ENCODE results near the gene WDR70.
"Not testable (repeated sequence)": the region's sequence is repeated elsewhere in the genome, so short reads cannot be mapped to it uniquely, and the experiment has no call there.

WDR70 gene

GRCh38 chr5:37575541-37576489 is 196.7 kb downstream of the WDR70 start:
- no peak for TF ChIP-seq CTCF (IDR thresholded peaks at IDR 0.05; ENCODE audit: low read depth, low read length, missing control alignments)
- no peak overlapping the region for H3K4me3 ChIP-seq (ENCODE audit: low read depth, low read length)
- DNase-seq (ENCODE audit: low read depth): no peak

- no peak for TF ChIP-seq CTCF (IDR thresholded peaks at IDR 0.05; ENCODE audit: low read depth, low read length, missing control alignments)
- H3K4me3 ChIP-seq (ENCODE audit: low read depth, low read length): no peak overlapping the region
- DNase-seq (ENCODE audit: low read depth): no peak
Measured at GRCh38 chr5:37576552-37576951, 197.4 kb downstream of the WDR70 start.

GRCh38 chr5:37578176-37578575 is 199.1 kb downstream of the WDR70 start:
- no peak for TF ChIP-seq CTCF (IDR thresholded peaks at IDR 0.05; ENCODE audit: low read depth, low read length, missing control alignments)
- DNase-seq (ENCODE audit: low read depth): no peak

GRCh38 chr5:37580106-37580505 is 201.0 kb downstream of the WDR70 start:
- H3K4me3 ChIP-seq (ENCODE audit: low read depth, low read length): no peak overlapping the region
- no peak for DNase-seq (ENCODE audit: low read depth)
- TF ChIP-seq CTCF (IDR thresholded peaks at IDR 0.05; ENCODE audit: low read depth, low read length, missing control alignments): no peak

More at GRCh38 chr5:37578176-37578575, 199.1 kb downstream of the WDR70 start:
- no peak overlapping the region for H3K4me3 ChIP-seq (ENCODE audit: low read depth, low read length)

- no peak overlapping the region for H3K4me3 ChIP-seq (ENCODE audit: low read depth, low read length)
- no peak for DNase-seq (ENCODE audit: low read depth)
Measured at GRCh38 chr5:37582202-37582601, 203.1 kb downstream of the WDR70 start.

GRCh38 chr5:37593292-37593691 is 214.2 kb downstream of the WDR70 start:
- not testable (repeated sequence) for DNase-seq (ENCODE audit: low read depth); H3K4me3 ChIP-seq (ENCODE audit: low read depth, low read length)

More at GRCh38 chr5:37582202-37582601, 203.1 kb downstream of the WDR70 start:
- no peak for TF ChIP-seq CTCF (IDR thresholded peaks at IDR 0.05; ENCODE audit: low read depth, low read length, missing control alignments)

- not testable (repeated sequence) for DNase-seq (ENCODE audit: low read depth); H3K4me3 ChIP-seq (ENCODE audit: low read depth, low read length)
Measured at GRCh38 chr5:37594864-37595263, 215.7 kb downstream of the WDR70 start.

- no peak for DNase-seq (ENCODE audit: low read depth)
- no peak overlapping the region for H3K4me3 ChIP-seq (ENCODE audit: low read depth, low read length)
- no peak for TF ChIP-seq CTCF (IDR thresholded peaks at IDR 0.05; ENCODE audit: low read depth, low read length, missing control alignments)
Measured at GRCh38 chr5:37598733-37599132, 219.6 kb downstream of the WDR70 start.
